MM.1S (cell line): ENCODE measurements around the gene EML6.
"Not testable (repeated sequence)": the region's sequence is repeated elsewhere in the genome, so short reads cannot be mapped to it uniquely, and the experiment has no call there.

ENCODE experiments used
- CTCF ChIP-seq: fragments of 300-600 bp; sonication (generic); IDR thresholded peaks from 2 replicates; pipeline ENCODE4 v1.5.1; 2016; ENCODE audit warnings: antibody characterized with exemption, low read length, mixed read lengths
- EZH2 ChIP-seq: fragments of 300-600 bp; sonication (generic); optimal IDR thresholded peaks from 2 replicates; pipeline ENCODE3; 2017; ENCODE audit warnings: low read depth, mild to moderate bottlenecking, antibody characterized with exemption, low read length, mixed read lengths

DNA sequence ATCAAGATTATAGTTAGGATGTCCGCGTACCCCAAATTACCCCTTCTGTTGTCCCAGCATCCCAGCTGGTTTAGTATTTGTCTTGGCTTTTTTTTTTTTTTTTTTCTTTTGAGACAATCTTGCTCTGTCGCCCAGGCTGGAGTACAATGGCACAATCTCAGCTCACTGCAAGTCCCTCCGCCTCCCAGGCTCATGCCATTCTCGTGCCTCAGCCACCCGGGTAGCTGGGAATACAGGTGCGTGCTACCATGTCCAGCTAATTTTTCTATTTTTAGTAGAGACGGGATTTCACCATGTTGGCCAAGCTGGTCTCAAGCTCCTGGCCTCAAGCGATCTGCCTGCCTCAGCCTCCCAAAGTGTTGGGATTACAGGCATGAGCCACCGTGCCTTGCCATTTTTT lies 118.0 kb downstream of the EML6 start:
- not testable (repeated sequence) for TF ChIP-seq EZH2, CTCF
